ENCODE results near the gene PKHD1. TPM values are rescaled to one million over a fixed set of nuclear protein-coding genes. Genes with fewer than 3 reads are reported as not detected.

PKHD1 gene
- total RNA-seq, 1 experiment from 2014 or later, result not detected

- TF ChIP-seq TCF7L2 (IDR thresholded peaks at IDR 0.05; ENCODE audit: low read depth, low read length) (no peak), SIN3A (IDR thresholded peaks at IDR 0.05; ENCODE audit: borderline replicate concordance, insufficient read depth, low read depth, low read length) (no peak), POLR2AphosphoS5 (IDR thresholded peaks at IDR 0.05; ENCODE audit: low read depth, low read length) (no peak)
- TF ChIP-seq, protein P1, sequence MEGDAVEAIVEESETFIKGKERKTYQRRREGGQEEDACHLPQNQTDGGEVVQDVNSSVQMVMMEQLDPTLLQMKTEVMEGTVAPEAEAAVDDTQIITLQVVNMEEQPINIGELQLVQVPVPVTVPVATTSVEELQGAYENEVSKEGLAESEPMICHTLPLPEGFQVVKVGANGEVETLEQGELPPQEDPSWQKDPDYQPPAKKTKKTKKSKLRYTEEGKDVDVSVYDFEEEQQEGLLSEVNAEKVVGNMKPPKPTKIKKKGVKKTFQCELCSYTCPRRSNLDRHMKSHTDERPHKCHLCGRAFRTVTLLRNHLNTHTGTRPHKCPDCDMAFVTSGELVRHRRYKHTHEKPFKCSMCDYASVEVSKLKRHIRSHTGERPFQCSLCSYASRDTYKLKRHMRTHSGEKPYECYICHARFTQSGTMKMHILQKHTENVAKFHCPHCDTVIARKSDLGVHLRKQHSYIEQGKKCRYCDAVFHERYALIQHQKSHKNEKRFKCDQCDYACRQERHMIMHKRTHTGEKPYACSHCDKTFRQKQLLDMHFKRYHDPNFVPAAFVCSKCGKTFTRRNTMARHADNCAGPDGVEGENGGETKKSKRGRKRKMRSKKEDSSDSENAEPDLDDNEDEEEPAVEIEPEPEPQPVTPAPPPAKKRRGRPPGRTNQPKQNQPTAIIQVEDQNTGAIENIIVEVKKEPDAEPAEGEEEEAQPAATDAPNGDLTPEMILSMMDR (IDR thresholded peaks at IDR 0.05), result no peak
- TF ChIP-seq, protein P2, sequence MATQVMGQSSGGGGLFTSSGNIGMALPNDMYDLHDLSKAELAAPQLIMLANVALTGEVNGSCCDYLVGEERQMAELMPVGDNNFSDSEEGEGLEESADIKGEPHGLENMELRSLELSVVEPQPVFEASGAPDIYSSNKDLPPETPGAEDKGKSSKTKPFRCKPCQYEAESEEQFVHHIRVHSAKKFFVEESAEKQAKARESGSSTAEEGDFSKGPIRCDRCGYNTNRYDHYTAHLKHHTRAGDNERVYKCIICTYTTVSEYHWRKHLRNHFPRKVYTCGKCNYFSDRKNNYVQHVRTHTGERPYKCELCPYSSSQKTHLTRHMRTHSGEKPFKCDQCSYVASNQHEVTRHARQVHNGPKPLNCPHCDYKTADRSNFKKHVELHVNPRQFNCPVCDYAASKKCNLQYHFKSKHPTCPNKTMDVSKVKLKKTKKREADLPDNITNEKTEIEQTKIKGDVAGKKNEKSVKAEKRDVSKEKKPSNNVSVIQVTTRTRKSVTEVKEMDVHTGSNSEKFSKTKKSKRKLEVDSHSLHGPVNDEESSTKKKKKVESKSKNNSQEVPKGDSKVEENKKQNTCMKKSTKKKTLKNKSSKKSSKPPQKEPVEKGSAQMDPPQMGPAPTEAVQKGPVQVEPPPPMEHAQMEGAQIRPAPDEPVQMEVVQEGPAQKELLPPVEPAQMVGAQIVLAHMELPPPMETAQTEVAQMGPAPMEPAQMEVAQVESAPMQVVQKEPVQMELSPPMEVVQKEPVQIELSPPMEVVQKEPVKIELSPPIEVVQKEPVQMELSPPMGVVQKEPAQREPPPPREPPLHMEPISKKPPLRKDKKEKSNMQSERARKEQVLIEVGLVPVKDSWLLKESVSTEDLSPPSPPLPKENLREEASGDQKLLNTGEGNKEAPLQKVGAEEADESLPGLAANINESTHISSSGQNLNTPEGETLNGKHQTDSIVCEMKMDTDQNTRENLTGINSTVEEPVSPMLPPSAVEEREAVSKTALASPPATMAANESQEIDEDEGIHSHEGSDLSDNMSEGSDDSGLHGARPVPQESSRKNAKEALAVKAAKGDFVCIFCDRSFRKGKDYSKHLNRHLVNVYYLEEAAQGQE (IDR thresholded peaks at IDR 0.05; ENCODE audit: insufficient read depth in 1 of 2, low read depth in 2 of 2, low read length in 1 of 2), result no peak
- Histone ChIP-seq H3K4me1 (ENCODE audit: control insufficient read depth, insufficient read depth, low read length) (no peaks in the 10 kb centered on the region), H3K4me3 (ENCODE audit: low read depth in 2 of 2, low read length in 2 of 2) (no peak overlapping the region), H3K9me3 (ENCODE audit: control insufficient read depth, insufficient read depth, low read depth, low read length) (no peaks in the 10 kb centered on the region), H3K36me3 (ENCODE audit: control insufficient read depth, insufficient read depth, low read length) (no peaks in the 10 kb centered on the region), H3K27ac (ENCODE audit: low read length) (no peak overlapping the region), H3K27me3 (ENCODE audit: control insufficient read depth, insufficient read depth, low read length) (peaks cover 4% of the 10 kb centered on the region)
- ATAC-seq, result no peak
- in situ Hi-C loops (cut with HindIII; ENCODE audit: low pct_unique_long_range_greater_than_20kb, low sequenced_read_pairs), result no loop called here
- CTCF ChIA-PET, result no interaction called here
- DNase-seq (ENCODE audit: low read depth, low spot score), result no peak
- intact Hi-C loops (cut with micrococcal nuclease; ENCODE audit: unreplicated experiment), result no loop called here
- POLR2A ChIA-PET, result no interaction called here
- no TSS peak for BruUV-seq (replicated peaks)
Observed at GRCh38 chr6:52103623-52104022, 16.2 kb upstream of the PKHD1 start.

DNA sequence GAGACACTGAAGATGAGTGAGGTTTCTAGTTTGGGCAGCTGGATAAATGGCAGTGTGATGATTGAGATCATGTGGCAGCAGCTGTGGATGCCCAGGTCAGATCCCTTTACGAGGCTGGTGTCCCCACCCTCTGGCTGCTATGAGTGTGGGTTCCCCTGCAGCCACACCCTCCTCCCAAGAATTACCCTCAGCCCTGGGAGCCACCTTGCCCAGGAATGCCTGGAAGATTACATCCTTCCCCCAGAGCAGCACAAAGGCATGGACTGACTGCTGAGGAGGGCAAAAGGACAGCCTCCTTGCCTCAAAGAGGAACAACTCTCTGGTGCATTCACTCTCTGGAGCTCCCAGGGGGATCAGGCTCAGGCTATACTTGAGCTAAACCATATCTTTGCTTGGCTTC lies 15.0 kb upstream of the PKHD1 start:
- no peak for ATAC-seq
- Histone ChIP-seq H3K27me3 (ENCODE audit: control insufficient read depth, insufficient read depth, low read length) (peaks cover 4% of the 10 kb centered on the region), H3K27ac (ENCODE audit: low read length) (no peak overlapping the region), H3K4me3 (ENCODE audit: low read depth in 2 of 2, low read length in 2 of 2) (no peak overlapping the region), H3K36me3 (ENCODE audit: control insufficient read depth, insufficient read depth, low read length) (no peaks in the 10 kb centered on the region), H3K4me1 (ENCODE audit: control insufficient read depth, insufficient read depth, low read length) (no peaks in the 10 kb centered on the region), H3K9me3 (ENCODE audit: control insufficient read depth, insufficient read depth, low read depth, low read length) (no peaks in the 10 kb centered on the region)
- ChIA-PET CTCF (no interaction called here), POLR2A (no interaction called here)
- no peak for DNase-seq (ENCODE audit: low read depth, low spot score)
- in situ Hi-C loops (cut with HindIII; ENCODE audit: low pct_unique_long_range_greater_than_20kb, low sequenced_read_pairs), result no loop called here
- no TSS peak for BruUV-seq (replicated peaks)
- TF ChIP-seq POLR2AphosphoS5 (IDR thresholded peaks at IDR 0.05; ENCODE audit: low read depth, low read length) (no peak), SIN3A (IDR thresholded peaks at IDR 0.05; ENCODE audit: borderline replicate concordance, insufficient read depth, low read depth, low read length) (no peak), TCF7L2 (IDR thresholded peaks at IDR 0.05; ENCODE audit: low read depth, low read length) (no peak)
- TF ChIP-seq, protein P1 (IDR thresholded peaks at IDR 0.05), result no peak
- TF ChIP-seq, protein P2 (IDR thresholded peaks at IDR 0.05; ENCODE audit: insufficient read depth in 1 of 2, low read depth in 2 of 2, low read length in 1 of 2), result no peak
- intact Hi-C loops (cut with micrococcal nuclease; ENCODE audit: unreplicated experiment), result no loop called here
